ENCODE results near the gene MOSPD3.

DNA sequence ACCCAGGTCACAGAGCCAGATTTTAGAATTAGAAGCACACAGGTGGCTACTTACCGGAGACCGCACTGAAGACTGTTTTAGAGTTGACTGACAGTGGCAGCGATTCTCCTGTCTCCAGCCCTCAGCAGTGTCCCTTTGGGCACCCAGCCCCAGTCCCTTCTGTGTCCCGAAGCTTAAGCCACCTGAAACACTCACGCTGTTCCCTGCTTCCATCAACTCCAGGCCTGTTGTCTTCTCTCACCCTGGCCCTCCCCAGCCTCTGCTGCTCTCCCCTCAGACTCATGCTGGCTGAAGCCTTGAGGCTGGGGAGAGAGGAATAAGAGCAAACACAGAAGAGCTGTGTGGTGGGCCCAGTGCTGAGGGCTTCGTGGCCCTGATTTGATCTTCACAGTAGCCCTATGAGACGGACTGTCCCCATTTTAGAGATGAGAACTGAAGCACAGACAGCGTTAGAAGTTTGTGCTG is 49.2 kb upstream of the MOSPD3 start:
- TF ChIP-seq, protein P1, sequence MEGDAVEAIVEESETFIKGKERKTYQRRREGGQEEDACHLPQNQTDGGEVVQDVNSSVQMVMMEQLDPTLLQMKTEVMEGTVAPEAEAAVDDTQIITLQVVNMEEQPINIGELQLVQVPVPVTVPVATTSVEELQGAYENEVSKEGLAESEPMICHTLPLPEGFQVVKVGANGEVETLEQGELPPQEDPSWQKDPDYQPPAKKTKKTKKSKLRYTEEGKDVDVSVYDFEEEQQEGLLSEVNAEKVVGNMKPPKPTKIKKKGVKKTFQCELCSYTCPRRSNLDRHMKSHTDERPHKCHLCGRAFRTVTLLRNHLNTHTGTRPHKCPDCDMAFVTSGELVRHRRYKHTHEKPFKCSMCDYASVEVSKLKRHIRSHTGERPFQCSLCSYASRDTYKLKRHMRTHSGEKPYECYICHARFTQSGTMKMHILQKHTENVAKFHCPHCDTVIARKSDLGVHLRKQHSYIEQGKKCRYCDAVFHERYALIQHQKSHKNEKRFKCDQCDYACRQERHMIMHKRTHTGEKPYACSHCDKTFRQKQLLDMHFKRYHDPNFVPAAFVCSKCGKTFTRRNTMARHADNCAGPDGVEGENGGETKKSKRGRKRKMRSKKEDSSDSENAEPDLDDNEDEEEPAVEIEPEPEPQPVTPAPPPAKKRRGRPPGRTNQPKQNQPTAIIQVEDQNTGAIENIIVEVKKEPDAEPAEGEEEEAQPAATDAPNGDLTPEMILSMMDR (conservative IDR thresholded peaks at IDR 0.05 in 1 of 2, IDR thresholded peaks at IDR 0.05 in 1 of 2; ENCODE audit: extremely low read depth in 1 of 2, insufficient read depth in 1 of 2, low read depth in 1 of 2, low read length in 2 of 2): no peak
- no peak for TF ChIP-seq EZH2 (IDR thresholded peaks at IDR 0.05; ENCODE audit: borderline replicate concordance, low read length)
